IMR-90 (cell line): ENCODE data around the gene TMEM163. TPM values are rescaled to one million over a fixed set of nuclear protein-coding genes. Genes with fewer than 3 reads are reported as not detected.
A peak's percentile ranks its signal among the peaks of the same experiment; 100 is the strongest.

ENCODE experiments used
- ATAC-seq: fragments of 200-7000 bp; cut with Tn5 transposase; 2 replicates; pipeline ENCODE4 v1.9.1; 2020; ENCODE audit warnings: low read depth, mild to moderate bottlenecking, moderate library complexity
- BruUV-seq: library from RNA; stranded (reverse); fragments of 400-500 nt; replicated peaks from 2 replicates; lab custom pipeline; 2021; lab: Mats Ljungman, UMichigan
- CTCF ChIA-PET: fragments of 300-600 bp; formaldehyde crosslinking; extraction: SDS; loops from one replicate; lab custom pipeline; 2021; ENCODE audit warnings: antibody characterized with exemption; lab: Yijun Ruan, JAX
- POLR2A ChIA-PET: fragments of 300-600 bp; sonication (Branson Sonifier 250); formaldehyde crosslinking; loops from one replicate; lab custom pipeline; 2022; ENCODE audit warnings: antibody characterized with exemption; ENCODE audit not compliant: unreplicated experiment; lab: Charles Lee
- DNase-seq: peaks from one replicate; pipeline ENCODE4 v3.0.0; 2013
- H2AFZ ChIP-seq: replicated peaks from 2 replicates; pipeline ENCODE3; 2013; ENCODE audit warnings: low read length, mild to moderate bottlenecking; ENCODE audit not compliant: poor library complexity
- H2AK5ac ChIP-seq: 2 replicates; pipeline ENCODE4 v1.6.1; 2013; ENCODE audit warnings: low read depth, low read length, inconsistent platforms
- H2AK9ac ChIP-seq: replicated peaks from 2 replicates; pipeline ENCODE3; 2013; ENCODE audit warnings: mild to moderate bottlenecking, low read depth, low read length, moderate library complexity; ENCODE audit not compliant: poor library complexity
- H2BK120ac ChIP-seq: 2 replicates; pipeline ENCODE4 v1.6.1; 2013; ENCODE audit warnings: low read depth, low read length, inconsistent platforms
- H2BK15ac ChIP-seq: 3 replicates; pipeline ENCODE4 v1.6.1; 2013; ENCODE audit warnings: low read depth, low read length, inconsistent platforms
- H2BK20ac ChIP-seq: 2 replicates; pipeline ENCODE4 v1.6.1; 2013; ENCODE audit warnings: low read depth, mild to moderate bottlenecking, inconsistent platforms, low read length, moderate library complexity
- H2BK5ac ChIP-seq: 2 replicates; pipeline ENCODE4 v1.6.1; 2013; ENCODE audit warnings: mild to moderate bottlenecking, low read depth, low read length, inconsistent platforms; ENCODE audit not compliant: poor library complexity, severe bottlenecking
- H3K14ac ChIP-seq: replicated peaks from 2 replicates; pipeline ENCODE4 v1.6.1; 2013; ENCODE audit warnings: low read depth, low read length, inconsistent platforms
- H3K18ac ChIP-seq: 2 replicates; pipeline ENCODE4 v1.6.1; 2013; ENCODE audit warnings: low read depth, low read length, control low read depth
- H3K23ac ChIP-seq: 2 replicates; pipeline ENCODE4 v1.6.1; 2013; ENCODE audit warnings: low read depth, low read length, inconsistent platforms
- H3K27ac ChIP-seq: 2 replicates; pipeline ENCODE4 v1.5.1; 2013; ENCODE audit warnings: mild to moderate bottlenecking, control low read depth, low read length; ENCODE audit not compliant: insufficient read depth
- H3K27me3 ChIP-seq: 2 replicates; pipeline ENCODE4 v1.6.1; 2013; ENCODE audit warnings: low read length; ENCODE audit not compliant: control insufficient read depth, insufficient read depth
- H3K36me3 ChIP-seq: 2 replicates; pipeline ENCODE4 v1.6.1; 2013; ENCODE audit warnings: low read length, mixed read lengths; ENCODE audit not compliant: control insufficient read depth, insufficient read depth
- H3K4ac ChIP-seq: 2 replicates; pipeline ENCODE4 v1.6.1; 2013; ENCODE audit warnings: low read depth, low read length, inconsistent platforms
- H3K4me1 ChIP-seq: 2 replicates; pipeline ENCODE4 v1.6.1; 2013; ENCODE audit warnings: low read length, mixed read lengths; ENCODE audit not compliant: control insufficient read depth, insufficient read depth
- H3K4me2 ChIP-seq: 2 replicates; pipeline ENCODE4 v1.6.1; 2013; ENCODE audit warnings: low read depth, mild to moderate bottlenecking, control low read depth, low read length, moderate library complexity
- H3K4me3 ChIP-seq: 2 replicates; pipeline ENCODE4 v1.5.1; 2013; ENCODE audit warnings: low read depth, mild to moderate bottlenecking, control low read depth, low read length, moderate library complexity; ENCODE audit not compliant: insufficient read depth
- H3K56ac ChIP-seq: 2 replicates; pipeline ENCODE4 v1.6.1; 2013; ENCODE audit warnings: low read length, inconsistent platforms; ENCODE audit not compliant: insufficient read depth; ENCODE audit errors: extremely low read depth
- H3K79me1 ChIP-seq, 2 experiments: 2 replicates each; pipeline ENCODE4 v1.6.1; 2013; ENCODE audit warnings: low read length in 2 of 2, inconsistent platforms in 1 of 2, low read depth in 1 of 2
- H3K9ac ChIP-seq: 2 replicates; pipeline ENCODE4 v1.6.1; 2013; ENCODE audit warnings: low read depth, low read length, control low read depth
- H3K9me1 ChIP-seq: 2 replicates; pipeline ENCODE4 v1.6.1; 2013; ENCODE audit warnings: low read length, inconsistent platforms; ENCODE audit not compliant: insufficient read depth
- H3K9me3 ChIP-seq: 2 replicates; pipeline ENCODE4 v1.6.1; 2013; ENCODE audit warnings: low read length; ENCODE audit not compliant: control insufficient read depth, insufficient read depth
- H4K20me1 ChIP-seq: 2 replicates; pipeline ENCODE4 v1.6.1; 2013; ENCODE audit warnings: low read length, inconsistent platforms; ENCODE audit not compliant: insufficient read depth
- H4K5ac ChIP-seq: 2 replicates; pipeline ENCODE4 v1.6.1; 2013; ENCODE audit warnings: mild to moderate bottlenecking, low read depth, low read length, control low read depth
- H4K8ac ChIP-seq, 2 experiments: 2 replicates each; pipeline ENCODE4 v1.6.1; 2013; ENCODE audit warnings: low read depth in 2 of 2, low read length in 2 of 2, control low read depth in 1 of 2, inconsistent platforms in 1 of 2
- H4K91ac ChIP-seq: 2 replicates; pipeline ENCODE4 v1.6.1; 2013; ENCODE audit warnings: low read depth, low read length, inconsistent platforms; ENCODE audit not compliant: insufficient read depth
- BHLHE40 ChIP-seq: fragments of 150-350 bp; IDR thresholded peaks from 2 replicates; pipeline ENCODE4 v1.6.1; 2016; ENCODE audit warnings: mild to moderate bottlenecking, low read depth, low read length
- RFX5 ChIP-seq: IDR thresholded peaks from 2 replicates; pipeline ENCODE4 v1.8.0; 2012; ENCODE audit warnings: low read depth, mild to moderate bottlenecking, low read length, moderate library complexity
- WGBS, 2 experiments: methylation state at CpG; one replicate each; pipeline versions ENCODE4 v1.1.5 to v1.1.7; 2013; ENCODE audit warnings: missing lambda C conversion rate in 2 of 2; ENCODE audit not compliant: insufficient read length in 1 of 2; ENCODE audit errors: extremely low coverage in 2 of 2; 5-methylcytosine and 5-hydroxymethylcytosine counted together
- dilution Hi-C: fragments of 300-500 bp; cut with HindIII; formaldehyde crosslinking; loops from one replicate; pipeline ENCODE4 v1.14.3; 2018; ENCODE audit warnings: low sequenced_read_pairs; ENCODE audit not compliant: unreplicated experiment
- in situ Hi-C: fragments of 300-500 bp; cut with MboI; formaldehyde crosslinking; loops from 3 replicates; pipeline ENCODE4 v1.14.3; 2019; ENCODE audit warnings: low sequenced_read_pairs, inconsistent platforms, mixed read lengths
- intact Hi-C: fragments of 100-400 bp; cut with micrococcal nuclease; formaldehyde crosslinking; loops from 2 replicates; pipeline ENCODE4 v1.10.0; 2022
- polyA plus RNA-seq, 3 experiments: library from polyadenylated mRNA; depleted of rRNA; stranded (reverse); fragments of >200 nt; gene quantifications; 2 replicates each; pipeline ENCODE4 v1.2.3, GENCODE V29; 2012; ENCODE audit warnings: low replicate concordance in 1 of 3
- total RNA-seq: library from RNA; depleted of rRNA; stranded (reverse); fragments of >200 nt; gene quantifications from 2 replicates; pipeline ENCODE4 v1.2.3, GENCODE V29; 2012

Gene TMEM163
- total and polyA plus RNA-seq, 2 of the 4 experiments (the other 2 are of a cell fraction), result not detected

DNA sequence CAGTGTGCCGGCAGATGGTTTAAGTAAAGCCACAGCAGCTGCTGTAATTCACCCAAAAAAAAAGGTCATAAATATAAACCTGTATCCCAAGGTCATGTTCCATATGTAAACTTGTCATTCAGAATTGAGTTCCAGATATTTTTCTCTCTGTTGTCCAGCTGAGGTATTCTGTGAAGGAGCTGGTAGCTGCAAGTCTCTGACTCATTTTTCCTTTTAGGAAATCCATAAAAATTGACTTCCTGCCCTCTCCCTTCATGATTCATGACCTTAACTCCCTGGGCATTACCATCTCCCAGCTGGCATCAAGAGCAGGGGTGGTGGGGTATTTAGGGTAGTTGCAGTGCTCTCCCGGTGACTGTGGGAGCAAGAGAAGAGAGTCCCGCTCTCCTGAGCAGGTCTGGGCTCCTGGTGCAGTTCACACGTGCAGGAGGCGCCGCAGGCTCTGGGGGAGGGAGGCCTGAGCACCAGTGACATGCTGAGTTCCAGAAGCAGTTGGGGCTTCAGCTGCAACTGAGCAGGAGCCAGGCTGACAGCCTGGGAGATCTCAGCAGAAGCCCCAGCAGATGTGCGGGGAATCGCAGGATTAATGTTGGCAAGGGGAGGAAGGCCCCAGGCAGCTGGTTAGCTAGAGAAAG lies 272.3 kb downstream of the TMEM163 start:
- H3K18ac ChIP-seq, result no peak overlapping the region
- no peak overlapping the region for H3K9ac ChIP-seq
- TF ChIP-seq RFX5, result no peak
- peak; percentile 52; the same call in 1 of the 2 replicates for TF ChIP-seq BHLHE40
- no peak overlapping the region for H3K56ac ChIP-seq
- H3K4me2 ChIP-seq, result no peak overlapping the region
- H2AK5ac ChIP-seq, result no peak overlapping the region
- POLR2A ChIA-PET, result no interaction called here
- DNase-seq (peak; percentile 47), ATAC-seq (peak; percentile 6)
- no peak overlapping the region for H2BK120ac ChIP-seq
- no peak overlapping the region for H2AFZ ChIP-seq
- peaks cover 5 to 14% of the 10 kb centered on the region in 2 experiments; a peak in 3 of 4 replicates for H3K79me1 ChIP-seq
- H3K23ac ChIP-seq, result no peak overlapping the region
- H3K4me1 ChIP-seq, result peaks cover 10% of the 10 kb centered on the region; the same call in 1 of the 2 replicates
- no peak overlapping the region for H4K5ac ChIP-seq
- dilution Hi-C loops (no loop called here), in situ Hi-C loops (no loop called here), intact Hi-C loops (no loop called here)
- H3K9me1 ChIP-seq, result peaks cover 3% of the 10 kb centered on the region
- no peak overlapping the region for H2BK5ac ChIP-seq
- 60% methylated on average over 2 of the region's 8 CpGs; no CpG with 5 or more reads in 1 of the 2 experiments for WGBS, 2 experiments
- H3K36me3 ChIP-seq, result peaks cover 62% of the 10 kb centered on the region
- H3K27ac ChIP-seq, result no peak overlapping the region
- H2BK20ac ChIP-seq, result no peak overlapping the region
- no peak overlapping the region for H2AK9ac ChIP-seq
- BruUV-seq, result no TSS peak
- H3K14ac ChIP-seq, result no peak overlapping the region
- no peak overlapping the region for H2BK15ac ChIP-seq
- no peak overlapping the region for H3K4ac ChIP-seq
- H4K20me1 ChIP-seq, result no peaks in the 10 kb centered on the region
- no peak overlapping the region for H4K91ac ChIP-seq
- H3K9me3 ChIP-seq, result no peaks in the 10 kb centered on the region
- no peak overlapping the region for H3K4me3 ChIP-seq
- H4K8ac ChIP-seq, result no peak overlapping the region
- CTCF ChIA-PET, result no interaction called here
- no peaks in the 10 kb centered on the region for H3K27me3 ChIP-seq
